Right lobe of liver (tissue), 4 donors: ENCODE measurements around the gene AK3.

Source experiments
- CTCF ChIP-seq, 4 donors: fragments of 200-600 bp in 3 of 4; fragments of 450-650 bp in 1 of 4; IDR thresholded peaks; one replicate each; pipeline versions ENCODE4 v1.5.1 to v1.8.0; 2016 to 2022; ENCODE audit warnings: antibody characterized with exemption in 4 of 4, mild to moderate bottlenecking in 2 of 4
- POLR2A ChIP-seq: fragments of 450-650 bp; IDR thresholded peaks from one replicate; pipeline ENCODE4 v1.6.1; 2017; ENCODE audit warnings: antibody characterized with exemption, mild to moderate bottlenecking
- donor health status: DM: no; HTN: no; CAD: no.
- donor health status: DM: no; HTN: no; CAD: no.
- donor health status: DM: no; HTN: yes; CAD: no.

DNA sequence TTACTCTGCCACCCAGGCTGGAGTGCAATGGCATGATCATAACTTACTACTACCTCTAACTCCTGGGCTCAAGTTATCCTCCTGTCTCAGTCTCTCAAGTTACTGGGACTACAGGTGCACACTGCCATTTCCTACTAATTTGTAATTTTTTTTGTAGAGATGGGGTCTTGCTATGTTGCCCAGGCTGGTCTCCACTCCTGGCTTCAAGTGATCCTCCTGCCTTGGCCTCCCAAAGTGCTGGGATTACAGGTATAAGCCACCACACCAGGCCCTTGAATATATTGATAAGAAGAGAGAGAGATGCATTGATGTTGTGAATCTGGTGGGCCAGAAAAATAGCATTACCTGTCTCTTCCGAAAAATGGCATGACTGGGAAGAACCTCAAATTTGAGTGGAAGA lies 30.8 kb upstream of the AK3 start:
- TF ChIP-seq CTCF (IDR thresholded peaks at IDR 0.05) (no peak), POLR2A (no peak)
